KOPT-K1 (cell line): ENCODE results near the gene URI1.

Experiments used
- H3K27ac ChIP-seq: fragments of 200-600 bp; sonication (generic); 2 replicates; pipeline ENCODE4 v1.5.1; 2016; ENCODE audit warnings: antibody characterized with exemption, mild to moderate bottlenecking, low read depth, low read length; ENCODE audit not compliant: poor library complexity, severe bottlenecking
- H3K36me3 ChIP-seq: fragments of 200-600 bp; sonication (generic); 2 replicates; pipeline ENCODE4 v1.5.1; 2017; ENCODE audit warnings: antibody characterized with exemption, mild to moderate bottlenecking, low read length, moderate library complexity; ENCODE audit not compliant: insufficient read depth
- H3K9me3 ChIP-seq: fragments of 200-600 bp; sonication (generic); 2 replicates; pipeline ENCODE4 v1.5.1; 2017; ENCODE audit warnings: antibody characterized with exemption, low read length, mild to moderate bottlenecking; ENCODE audit not compliant: insufficient read depth, poor library complexity, severe bottlenecking

Gene URI1

GRCh38 chr19:30011051-30011578 lies 69.1 kb downstream of the URI1 start:
- H3K27ac ChIP-seq: no peak overlapping the region
- H3K36me3 ChIP-seq: peaks cover 80% of the 10 kb centered on the region
- no peaks in the 10 kb centered on the region for H3K9me3 ChIP-seq

GRCh38 chr19:30014770-30015169 lies 72.7 kb downstream of the URI1 start:
- peaks cover 83% of the 10 kb centered on the region for H3K36me3 ChIP-seq
- H3K27ac ChIP-seq: no peak overlapping the region
- H3K9me3 ChIP-seq: no peaks in the 10 kb centered on the region

- Histone ChIP-seq H3K9me3 (no peaks in the 10 kb centered on the region), H3K27ac (no peak overlapping the region), H3K36me3 (peaks cover 59% of the 10 kb centered on the region)
Measured at GRCh38 chr19:30017172-30017571, 75.1 kb downstream of the URI1 start.

- Histone ChIP-seq H3K9me3 (no peaks in the 10 kb centered on the region), H3K27ac (no peak overlapping the region), H3K36me3 (peaks cover 31% of the 10 kb centered on the region)
Measured at GRCh38 chr19:30020189-30020588, 78.2 kb downstream of the URI1 start.

- Histone ChIP-seq H3K27ac (no peak overlapping the region), H3K36me3 (peaks cover 16% of the 10 kb centered on the region; the same call in 1 of the 2 replicates), H3K9me3 (no peaks in the 10 kb centered on the region)
Measured at GRCh38 chr19:30022659-30023058, 80.6 kb downstream of the URI1 start.

- Histone ChIP-seq H3K27ac (no peak overlapping the region), H3K9me3 (no peaks in the 10 kb centered on the region), H3K36me3 (peaks cover 9% of the 10 kb centered on the region; the same call in 1 of the 2 replicates)
Measured at GRCh38 chr19:30023330-30023729, 81.3 kb downstream of the URI1 start.

- no peaks in the 10 kb centered on the region for H3K9me3 ChIP-seq
- H3K36me3 ChIP-seq: peaks cover 4% of the 10 kb centered on the region; the same call in 1 of the 2 replicates
- H3K27ac ChIP-seq: no peak overlapping the region
Measured at GRCh38 chr19:30024091-30024490, 82.1 kb downstream of the URI1 start.

GRCh38 chr19:30026933-30027332 lies 84.9 kb downstream of the URI1 start:
- peaks cover 6% of the 10 kb centered on the region for H3K9me3 ChIP-seq
- peaks cover 31% of the 10 kb centered on the region for H3K36me3 ChIP-seq

GRCh38 chr19:30028118-30028991 lies 86.3 kb downstream of the URI1 start:
- no peak overlapping the region for H3K27ac ChIP-seq
- peaks cover 44% of the 10 kb centered on the region for H3K36me3 ChIP-seq
- H3K9me3 ChIP-seq: peaks cover 8% of the 10 kb centered on the region

More at GRCh38 chr19:30026933-30027332, 84.9 kb downstream of the URI1 start:
- no peak overlapping the region for H3K27ac ChIP-seq

GRCh38 chr19:30028992-30029343 lies 86.9 kb downstream of the URI1 start:
- H3K27ac ChIP-seq: no peak overlapping the region
- peaks cover 46% of the 10 kb centered on the region for H3K36me3 ChIP-seq
- H3K9me3 ChIP-seq: peaks cover 13% of the 10 kb centered on the region

- Histone ChIP-seq H3K27ac (no peak overlapping the region), H3K9me3 (peaks cover 23% of the 10 kb centered on the region), H3K36me3 (peaks cover 56% of the 10 kb centered on the region)
Measured at GRCh38 chr19:30029721-30030510, 87.9 kb downstream of the URI1 start.

- H3K27ac ChIP-seq: no peak overlapping the region
- H3K36me3 ChIP-seq: peaks cover 87% of the 10 kb centered on the region
- H3K9me3 ChIP-seq: peaks cover 63% of the 10 kb centered on the region
Measured at GRCh38 chr19:30034321-30034720, 92.3 kb downstream of the URI1 start.

GRCh38 chr19:30036154-30037129 lies 94.4 kb downstream of the URI1 start:
- H3K9me3 ChIP-seq: peaks cover 66% of the 10 kb centered on the region
- H3K27ac ChIP-seq: no peak overlapping the region
- peaks cover 74% of the 10 kb centered on the region for H3K36me3 ChIP-seq

GRCh38 chr19:30037835-30038234 lies 95.8 kb downstream of the URI1 start:
- H3K36me3 ChIP-seq: peaks cover 62% of the 10 kb centered on the region
- peaks cover 66% of the 10 kb centered on the region for H3K9me3 ChIP-seq

More at GRCh38 chr19:30037835-30038234, 95.8 kb downstream of the URI1 start:
- no peak overlapping the region for H3K27ac ChIP-seq
